HEK293 (cell line): ENCODE results near the gene FAM120C.

Experiments
- CTCF ChIA-PET: fragments of 350-600 bp; formaldehyde crosslinking; extraction: SDS; loops from one replicate; lab custom pipeline; 2021; ENCODE audit warnings: antibody characterized with exemption; lab: Yijun Ruan, JAX
- POLR2A ChIA-PET: fragments of 300-600 bp; formaldehyde crosslinking; extraction: SDS; loops from one replicate; lab custom pipeline; 2020; ENCODE audit warnings: antibody characterized with exemption, inconsistent platforms; lab: Yijun Ruan, JAX
- H3K27ac ChIP-seq: fragments of 200-500 bp; sonication (Bioruptor generic); 2 replicates; pipeline ENCODE4 v1.5.1; 2014; ENCODE audit warnings: low read depth, low read length, control low read depth, inconsistent platforms; ENCODE audit errors: extremely low read depth
- H3K36me3 ChIP-seq, 2 experiments: fragments of 200-500 bp in 1 of 2; sonication (Bioruptor generic) in 1 of 2; 1 replicate in 1 of 2; 2 replicates in 1 of 2; pipeline ENCODE4 v1.5.1; 2014 to 2017; ENCODE audit warnings: inconsistent platforms in 2 of 2, low read length in 2 of 2; ENCODE audit not compliant: control insufficient read depth in 2 of 2, insufficient read depth in 1 of 2
- H3K4me1 ChIP-seq: fragments of 200-500 bp; sonication (Bioruptor generic); 2 replicates; pipeline ENCODE4 v1.5.1; 2014; ENCODE audit warnings: mild to moderate bottlenecking, low read length, inconsistent platforms; ENCODE audit not compliant: control insufficient read depth, insufficient read depth
- H3K4me3 ChIP-seq: 2 replicates; pipeline ENCODE4 v1.5.1; 2011; ENCODE audit warnings: low read depth, mild to moderate bottlenecking, control low read depth, low read length, moderate library complexity
- H3K9me3 ChIP-seq: fragments of 200-500 bp; sonication (Bioruptor generic); 2 replicates; pipeline ENCODE4 v1.5.1; 2014; ENCODE audit warnings: low read depth, low read length, inconsistent platforms; ENCODE audit not compliant: control insufficient read depth, insufficient read depth
- AEBP2 ChIP-seq: fragments of 450-650 bp; formaldehyde crosslinking; IDR thresholded peaks from 2 replicates; pipeline ENCODE4 v1.5.1; 2016; ENCODE audit warnings: missing biosample characterization, missing genetic modification characterization, borderline replicate concordance
- EGR2 ChIP-seq: fragments of 450-650 bp; formaldehyde crosslinking; IDR thresholded peaks from 2 replicates; pipeline ENCODE4 v1.5.1; 2016; ENCODE audit warnings: low read depth, missing biosample characterization, missing genetic modification characterization
- ELK4 ChIP-seq: IDR thresholded peaks from 2 replicates; pipeline ENCODE4 v1.6.1; 2011; ENCODE audit warnings: mild to moderate bottlenecking, low read depth, low read length, borderline replicate concordance
- FEZF1 ChIP-seq: fragments of 450-650 bp; formaldehyde crosslinking; IDR thresholded peaks from 2 replicates; pipeline ENCODE4 v1.5.1; 2016; ENCODE audit warnings: missing biosample characterization, missing genetic modification characterization
- GLI2 ChIP-seq: fragments of 450-650 bp; formaldehyde crosslinking; IDR thresholded peaks from 2 replicates; pipeline ENCODE4; 2017; ENCODE audit warnings: missing biosample characterization, missing genetic modification characterization, low read depth, borderline replicate concordance
- OVOL3 ChIP-seq: fragments of 450-650 bp; formaldehyde crosslinking; IDR thresholded peaks from 2 replicates; pipeline ENCODE4 v1.5.1; 2016; ENCODE audit warnings: missing biosample characterization, missing genetic modification characterization
- PRDM10 ChIP-seq: fragments of 450-650 bp; formaldehyde crosslinking; IDR thresholded peaks from 2 replicates; pipeline ENCODE4 v1.5.1; 2016; ENCODE audit warnings: missing biosample characterization, missing genetic modification characterization
- ZBTB1 ChIP-seq: fragments of 450-650 bp; formaldehyde crosslinking; IDR thresholded peaks from 2 replicates; pipeline ENCODE4 v1.5.1; 2016; ENCODE audit warnings: missing biosample characterization, missing genetic modification characterization
- ZBTB21 ChIP-seq: fragments of 450-650 bp; formaldehyde crosslinking; IDR thresholded peaks from 2 replicates; pipeline ENCODE4 v1.5.1; 2017; ENCODE audit warnings: missing biosample characterization, missing genetic modification characterization
- ZNF221 ChIP-seq: fragments of 450-650 bp; formaldehyde crosslinking; IDR thresholded peaks from 2 replicates; pipeline ENCODE4 v1.5.1; 2017; ENCODE audit warnings: missing biosample characterization, missing genetic modification characterization, borderline replicate concordance
- ZNF26 ChIP-seq: fragments of 450-650 bp; formaldehyde crosslinking; IDR thresholded peaks from 2 replicates; pipeline ENCODE4 v1.5.1; 2016; ENCODE audit warnings: missing biosample characterization, missing genetic modification characterization
- ZNF341 ChIP-seq: fragments of 450-650 bp; formaldehyde crosslinking; IDR thresholded peaks from 2 replicates; pipeline ENCODE4; 2016; ENCODE audit warnings: low read depth, missing biosample characterization, missing genetic modification characterization
- ZNF501 ChIP-seq: fragments of 450-650 bp; formaldehyde crosslinking; IDR thresholded peaks from 2 replicates; pipeline ENCODE4 v1.5.1; 2016; ENCODE audit warnings: missing biosample characterization, missing genetic modification characterization
- ZNF518A ChIP-seq: fragments of 450-650 bp; formaldehyde crosslinking; conservative IDR thresholded peaks from 2 replicates; pipeline ENCODE4 v1.5.1; 2016; ENCODE audit warnings: low read depth, missing biosample characterization, missing genetic modification characterization
- ZNF571 ChIP-seq: fragments of 450-650 bp; formaldehyde crosslinking; IDR thresholded peaks from 2 replicates; pipeline ENCODE4 v1.5.0; 2017; ENCODE audit warnings: missing biosample characterization, missing genetic modification characterization
- ZNF639 ChIP-seq: fragments of 450-650 bp; formaldehyde crosslinking; IDR thresholded peaks from 2 replicates; pipeline ENCODE4 v1.5.1; 2016; ENCODE audit warnings: missing biosample characterization, missing genetic modification characterization
- ZNF707 ChIP-seq: fragments of 450-650 bp; formaldehyde crosslinking; IDR thresholded peaks from 2 replicates; pipeline ENCODE4 v1.5.1; 2016; ENCODE audit warnings: missing biosample characterization, missing genetic modification characterization
- ZNF830 ChIP-seq: fragments of 450-650 bp; IDR thresholded peaks from 2 replicates; pipeline ENCODE4 v1.5.0; 2018; ENCODE audit warnings: missing biosample characterization, missing genetic modification characterization, low read depth, mild to moderate bottlenecking, moderate library complexity
- ZSCAN5A ChIP-seq: fragments of 450-650 bp; formaldehyde crosslinking; IDR thresholded peaks from 2 replicates; pipeline ENCODE4 v1.5.1; 2016; ENCODE audit warnings: missing biosample characterization, missing genetic modification characterization

Gene FAM120C

GRCh38 chrX:54184474-54184873 lies 1.4 kb upstream of the FAM120C start (continued):
- TF ChIP-seq ZNF639 (tag by site-specific recombination) (no peak), ZNF26 (no peak), PRDM10 (tag by site-specific recombination) (no peak), ZNF341 (tag by site-specific recombination) (no peak), ZNF518A (tag by site-specific recombination) (no peak), ZBTB1 (no peak), ZNF221 (tag by site-specific recombination) (no peak), ZBTB21 (tag by site-specific recombination) (no peak)

GRCh38 chrX:54182194-54182863 lies 725 bp downstream of the FAM120C start:
- H3K4me1 ChIP-seq = peaks cover 5% of the 10 kb centered on the region; the same call in 1 of the 2 replicates
- H3K36me3 ChIP-seq = peaks cover 0 to 1% of the 10 kb centered on the region in 2 experiments; a peak in 1 of 3 replicates
- H3K4me3 ChIP-seq = peak overlapping the region; percentile 67
- no peaks in the 10 kb centered on the region for H3K9me3 ChIP-seq
- peak overlapping the region; percentile 94 for H3K27ac ChIP-seq
- POLR2A ChIA-PET = interaction anchor here (0.6 to 4.1 kb wide), 3 partner anchors 15 to 627 kb away, joined by 3 to 36 read pairs (median 3); partner anchors contain the start of gene PHF8
- CTCF ChIA-PET = no interaction called here
- TF ChIP-seq ELK4 (no peak), ZNF707 (tag by site-specific recombination) (no peak), ZNF501 (peak; percentile 57; the same call in 1 of the 2 replicates), ZSCAN5A (tag by site-specific recombination) (no peak), GLI2 (tag by site-specific recombination) (no peak), OVOL3 (tag by site-specific recombination) (0 out of 2 replicates have a peak, but pooled peaks have one; percentile 28), AEBP2 (tag by site-specific recombination) (no peak), EGR2 (tag by site-specific recombination) (peak; percentile 97), ZNF571 (tag by site-specific recombination) (no peak), ZNF830 (tag by site-specific recombination) (no peak), FEZF1 (tag by site-specific recombination) (no peak)
